Liver (tissue), 9 donors: Measurements from ENCODE around the gene EIF4E3. TPM values are rescaled to one million over a fixed set of nuclear protein-coding genes. Genes with fewer than 3 reads are reported as not detected.

Experiments
- DNase-seq: peaks from one replicate; pipeline ENCODE4 v3.0.0-alpha.2; 2017; ENCODE audit warnings: low spot score
- H3K27ac ChIP-seq, 2 donors: one replicate each; pipeline ENCODE4 v1.7.0; 2013; ENCODE audit warnings: inconsistent platforms in 2 of 2, low read length in 2 of 2, control low read depth in 1 of 2, low read depth in 1 of 2, mild to moderate bottlenecking in 1 of 2
- H3K27me3 ChIP-seq, 4 donors: one replicate each; pipeline versions ENCODE4 v1.6.1 to v1.7.0; 2013; ENCODE audit warnings: low read length in 3 of 4, inconsistent platforms in 1 of 4, mild to moderate bottlenecking in 1 of 4, moderate library complexity in 1 of 4; ENCODE audit not compliant: control insufficient read depth in 4 of 4, insufficient read depth in 4 of 4
- H3K36me3 ChIP-seq, 4 donors: one replicate each; pipeline versions ENCODE4 v1.6.1 to v1.7.0; 2013; ENCODE audit warnings: low read length in 3 of 4, mild to moderate bottlenecking in 3 of 4, low read depth in 1 of 4, moderate library complexity in 1 of 4; ENCODE audit not compliant: control insufficient read depth in 4 of 4, insufficient read depth in 3 of 4
- H3K4me1 ChIP-seq, 4 donors: one replicate each; pipeline versions ENCODE4 v1.6.1 to v1.7.0; 2013; ENCODE audit warnings: low read length in 3 of 4, mild to moderate bottlenecking in 3 of 4, moderate library complexity in 1 of 4; ENCODE audit not compliant: control insufficient read depth in 4 of 4, insufficient read depth in 4 of 4
- H3K4me3 ChIP-seq, 3 donors: one replicate each; pipeline versions ENCODE4 v1.6.1 to v1.7.0; 2013; ENCODE audit warnings: low read length in 3 of 3, control low read depth in 1 of 3, low read depth in 1 of 3, mild to moderate bottlenecking in 1 of 3
- H3K9ac ChIP-seq, 2 donors: one replicate each; pipeline ENCODE4 v1.7.0; 2013; ENCODE audit warnings: low read length in 2 of 2, mild to moderate bottlenecking in 2 of 2, moderate library complexity in 2 of 2, control low read depth in 1 of 2, low read depth in 1 of 2
- H3K9me3 ChIP-seq, 4 donors: one replicate each; pipeline versions ENCODE4 v1.6.1 to v1.7.0; 2013; ENCODE audit warnings: low read length in 3 of 4; ENCODE audit not compliant: control insufficient read depth in 4 of 4
- CTCF ChIP-seq: fragments of 150-350 bp; IDR thresholded peaks from 2 replicates; pipeline ENCODE4 v1.5.1; 2017; ENCODE audit warnings: improper control_type of control experiment, low read depth, low read length; ENCODE audit not compliant: missing input control
- FOXA1 ChIP-seq: IDR thresholded peaks from 2 replicates; pipeline ENCODE4 v1.6.1; 2016; ENCODE audit warnings: antibody characterized with exemption
- GABPA ChIP-seq, 2 donors: IDR thresholded peaks in 1 of 2; conservative IDR thresholded peaks in 1 of 2; 2 replicates each; pipeline ENCODE4 v1.6.1; 2016; ENCODE audit warnings: antibody characterized with exemption in 2 of 2, mild to moderate bottlenecking in 1 of 2, moderate library complexity in 1 of 2
- HNF4A ChIP-seq, 2 donors: conservative IDR thresholded peaks; 2 replicates each; pipeline ENCODE4 v1.6.1; 2016; ENCODE audit warnings: antibody characterized with exemption in 2 of 2, mild to moderate bottlenecking in 2 of 2
- HNF4G ChIP-seq: IDR thresholded peaks from 2 replicates; pipeline ENCODE4 v1.6.1; 2016; ENCODE audit warnings: antibody characterized with exemption
- JUND ChIP-seq, 2 donors: IDR thresholded peaks; 2 replicates each; pipeline ENCODE4 v1.6.1; 2016; ENCODE audit warnings: antibody characterized with exemption in 2 of 2
- NR2F2 ChIP-seq: IDR thresholded peaks from 2 replicates; pipeline ENCODE4 v1.6.1; 2016; ENCODE audit warnings: antibody characterized with exemption
- RAD21 ChIP-seq, 2 donors: IDR thresholded peaks; 2 replicates each; pipeline ENCODE4 v1.6.1; 2016; ENCODE audit warnings: antibody characterized with exemption in 2 of 2, mild to moderate bottlenecking in 2 of 2
- RXRA ChIP-seq, 2 donors: IDR thresholded peaks; 2 replicates each; pipeline ENCODE4 v1.6.1; 2017 to 2018; ENCODE audit warnings: antibody characterized with exemption in 2 of 2, mild to moderate bottlenecking in 1 of 2
- SP1 ChIP-seq: IDR thresholded peaks from 2 replicates; pipeline ENCODE4 v1.6.1; 2018; ENCODE audit warnings: antibody characterized with exemption, mild to moderate bottlenecking
- TAF1 ChIP-seq: conservative IDR thresholded peaks from 2 replicates; pipeline ENCODE4 v1.6.1; 2016; ENCODE audit warnings: antibody characterized with exemption, mild to moderate bottlenecking
- YY1 ChIP-seq: IDR thresholded peaks from 2 replicates; pipeline ENCODE4 v1.6.1; 2016; ENCODE audit warnings: antibody characterized with exemption, mild to moderate bottlenecking
- WGBS: extraction: QIAGEN DNeasy Blood & Tissue Kit; methylation state at CpG from one replicate; pipeline ENCODE4 v1.1.7; 2013; 5-methylcytosine and 5-hydroxymethylcytosine counted together
- polyA plus RNA-seq, 2 donors: library from polyadenylated mRNA; stranded (reverse) in 1 of 2; unstranded in 1 of 2; fragments of 200-250 nt in 1 of 2; fragments of >200 nt in 1 of 2; fragmentation: Nextera tagmentation in 1 of 2; extraction: Ambion mirVana in 1 of 2; gene quantifications; one replicate each; pipeline versions ENCODE4 v1.2.1 to v1.2.3, GENCODE V29; 2013 to 2015
- total RNA-seq, 2 donors: library from RNA; depleted of rRNA; stranded (reverse); fragments of >200 nt; gene quantifications; one replicate each; pipeline ENCODE4 v1.2.3, GENCODE V29; 2014
- TF ChIP-seq, protein P1 (sequence below): IDR thresholded peaks from 2 replicates; pipeline ENCODE4 v1.6.1; 2016; ENCODE audit warnings: antibody characterized with exemption
- TF ChIP-seq, protein P2 (sequence below): IDR thresholded peaks from 2 replicates; pipeline ENCODE4 v1.6.1; 2016; ENCODE audit warnings: antibody characterized with exemption
- donor health status: healthy.
- donor health status: healthy.
- donor health status: healthy.
- donor health status: healthy.
- donor health status: healthy.

The EIF4E3 gene
- total and polyA plus RNA-seq, 4 donors = 1.1 to 4.0 (median 2.6) TPM

DNA sequence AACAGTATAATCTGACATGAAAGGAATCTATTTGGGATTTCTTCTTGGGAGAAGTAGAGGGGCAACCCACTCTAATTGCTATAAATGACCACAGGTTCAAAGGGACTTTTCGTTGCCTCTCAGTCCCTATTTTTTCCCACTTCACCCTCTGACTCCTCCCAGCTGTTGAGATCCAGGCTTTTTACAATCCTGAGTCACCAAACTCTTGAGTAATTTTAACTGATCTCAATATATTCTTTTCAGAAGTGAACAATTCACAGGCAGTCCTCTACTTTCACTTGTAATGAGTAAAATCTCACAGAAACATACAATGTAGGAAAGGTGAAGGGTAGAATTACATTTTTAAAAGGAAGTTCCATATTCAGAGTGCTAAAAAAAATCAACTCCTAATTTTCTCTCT, 44.6 kb downstream of the EIF4E3 start:
- H3K27me3 ChIP-seq = no peaks in the 10 kb centered on the region
- H3K27ac ChIP-seq = no peak overlapping the region
- no peak overlapping the region for H3K4me3 ChIP-seq
- H3K9me3 ChIP-seq = no peaks in the 10 kb centered on the region
- no peaks in the 10 kb centered on the region for H3K4me1 ChIP-seq
- no peak for DNase-seq
- TF ChIP-seq RAD21 (IDR thresholded peaks at IDR 0.05) (no peak), CTCF (no peak), TAF1 (no peak), HNF4G (no peak), HNF4A (conservative IDR thresholded peaks at IDR 0.05) (no peak)
- TF ChIP-seq, protein P1, sequence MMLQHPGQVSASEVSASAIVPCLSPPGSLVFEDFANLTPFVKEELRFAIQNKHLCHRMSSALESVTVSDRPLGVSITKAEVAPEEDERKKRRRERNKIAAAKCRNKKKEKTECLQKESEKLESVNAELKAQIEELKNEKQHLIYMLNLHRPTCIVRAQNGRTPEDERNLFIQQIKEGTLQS = no peak
- no peak overlapping the region for H3K9ac ChIP-seq
- no peaks in the 10 kb centered on the region for H3K36me3 ChIP-seq
- WGBS = 86% methylated on average over 1 of the region's 1 CpG

GRCh38 chr3:71676931-71677330, 48.3 kb downstream of the EIF4E3 start:
- no peaks in the 10 kb centered on the region for H3K9me3 ChIP-seq
- H3K4me3 ChIP-seq = no peak overlapping the region
- H3K9ac ChIP-seq = no peak overlapping the region
- no peak overlapping the region for H3K27ac ChIP-seq
- no peaks in the 10 kb centered on the region for H3K27me3 ChIP-seq
- no peak for TF ChIP-seq RXRA (IDR thresholded peaks at IDR 0.05)
- no peak for TF ChIP-seq FOXA1
- TF ChIP-seq, protein P2, sequence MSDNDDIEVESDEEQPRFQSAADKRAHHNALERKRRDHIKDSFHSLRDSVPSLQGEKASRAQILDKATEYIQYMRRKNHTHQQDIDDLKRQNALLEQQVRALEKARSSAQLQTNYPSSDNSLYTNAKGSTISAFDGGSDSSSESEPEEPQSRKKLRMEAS = no peak
- no peak for TF ChIP-seq JUND (IDR thresholded peaks at IDR 0.05)
- DNase-seq = no peak
- no peaks in the 10 kb centered on the region for H3K36me3 ChIP-seq
- no peaks in the 10 kb centered on the region for H3K4me1 ChIP-seq
- 89% methylated on average over 2 of the region's 2 CpGs for WGBS

GRCh38 chr3:71673486-71673885, 51.7 kb downstream of the EIF4E3 start:
- WGBS = 97% methylated on average over 1 of the region's 1 CpG
- Histone ChIP-seq H3K9ac (no peak overlapping the region), H3K27ac (no peak overlapping the region)

GRCh38 chr3:71672807-71673206, 52.4 kb downstream of the EIF4E3 start:
- DNase-seq = no peak
- H3K9ac ChIP-seq = no peak overlapping the region
- no peak overlapping the region for H3K4me3 ChIP-seq
- no peaks in the 10 kb centered on the region for H3K36me3 ChIP-seq
- no peaks in the 10 kb centered on the region for H3K4me1 ChIP-seq
- no peaks in the 10 kb centered on the region for H3K27me3 ChIP-seq
- no peaks in the 10 kb centered on the region for H3K9me3 ChIP-seq
- TF ChIP-seq, protein P1 = no peak
- TF ChIP-seq, protein P2 = no peak
- no peak for TF ChIP-seq GABPA (IDR thresholded peaks at IDR 0.05 in 1 of 2, conservative IDR thresholded peaks at IDR 0.05 in 1 of 2)
- TF ChIP-seq RXRA (IDR thresholded peaks at IDR 0.05) = no peak
- no peak for TF ChIP-seq JUND (IDR thresholded peaks at IDR 0.05)
- no peak for TF ChIP-seq SP1
- no peak for TF ChIP-seq YY1
- TF ChIP-seq TAF1 = no peak
- TF ChIP-seq HNF4A (conservative IDR thresholded peaks at IDR 0.05) = no peak
- no peak for TF ChIP-seq CTCF
- no peak overlapping the region for H3K27ac ChIP-seq
- 88% methylated on average over 6 of the region's 6 CpGs for WGBS

More at GRCh38 chr3:71673486-71673885, 51.7 kb downstream of the EIF4E3 start:
- H3K9me3 ChIP-seq = no peaks in the 10 kb centered on the region
- H3K4me1 ChIP-seq = no peaks in the 10 kb centered on the region
- no peaks in the 10 kb centered on the region for H3K36me3 ChIP-seq
- H3K4me3 ChIP-seq = no peak overlapping the region
- no peaks in the 10 kb centered on the region for H3K27me3 ChIP-seq
- DNase-seq = no peak
- TF ChIP-seq NR2F2 (no peak), SP1 (no peak), HNF4G (no peak), FOXA1 (no peak), JUND (IDR thresholded peaks at IDR 0.05) (no peak)
- TF ChIP-seq, protein P1 = no peak
